Stomach (tissue), 9 donors: ENCODE results near the gene PLLP. TPM values are rescaled to one million over a fixed set of nuclear protein-coding genes. Genes with fewer than 3 reads are reported as not detected.

Experiments
- DNase-seq, 2 donors: peaks; one replicate each; pipeline versions ENCODE4 v3.0.0 to v3.0.0-alpha.2; 2013 to 2019
- H3K27ac ChIP-seq, 5 donors: fragments of 200-600 bp in 4 of 5; sonication (generic) in 4 of 5; one replicate each; pipeline ENCODE4 v1.5.1; 2013 to 2019; ENCODE audit warnings: mild to moderate bottlenecking in 1 of 5, moderate library complexity in 1 of 5
- H3K27me3 ChIP-seq, 3 donors: fragments of 200-600 bp; sonication (generic); one replicate each; pipeline ENCODE4 v1.5.1; 2017 to 2019; ENCODE audit warnings: mixed run types in 1 of 3
- H3K36me3 ChIP-seq, 4 donors: fragments of 200-600 bp; sonication (generic); 1 replicate in 3 of 4; 2 replicates in 1 of 4; pipeline ENCODE4 v1.5.1; 2016 to 2019
- H3K4me1 ChIP-seq, 4 donors: fragments of 200-600 bp; sonication (generic); one replicate each; pipeline ENCODE4 v1.5.1; 2016 to 2019
- H3K4me3 ChIP-seq, 4 donors: fragments of 200-600 bp; sonication (generic) in 3 of 4; one replicate each; pipeline ENCODE4 v1.5.1; 2016 to 2019; ENCODE audit warnings: mild to moderate bottlenecking in 1 of 4
- H3K9me3 ChIP-seq, 4 donors: fragments of 200-600 bp; sonication (generic); one replicate each; pipeline ENCODE4 v1.5.1; 2016 to 2019
- CTCF ChIP-seq, 7 experiments: fragments of 450-650 bp in 4 of 7; fragments of 200-600 bp in 3 of 7; sonication (generic) in 3 of 7; IDR thresholded peaks; one replicate each; pipeline ENCODE4 v1.5.1; 2016 to 2019; ENCODE audit warnings: antibody characterized with exemption in 7 of 7, control low read depth in 2 of 7, mild to moderate bottlenecking in 1 of 7
- EP300 ChIP-seq: sonication (generic); formaldehyde crosslinking; IDR thresholded peaks from one replicate; pipeline ENCODE4 v1.6.1; 2017; ENCODE audit warnings: antibody characterized with exemption
- POLR2A ChIP-seq, 4 donors: fragments of 450-650 bp; IDR thresholded peaks; one replicate each; pipeline ENCODE4 v1.6.1; 2016; ENCODE audit warnings: antibody characterized with exemption in 4 of 4, control low read depth in 2 of 4, mild to moderate bottlenecking in 1 of 4, moderate library complexity in 1 of 4
- POLR2AphosphoS5 ChIP-seq, 3 donors: sonication (generic); formaldehyde crosslinking; IDR thresholded peaks; one replicate each; pipeline ENCODE4 v1.6.1; 2016; ENCODE audit warnings: antibody characterized with exemption in 3 of 3
- whole genome bisulfite sequencing, 5 donors: extraction: QIAGEN DNeasy Blood & Tissue Kit in 3 of 5; methylation state at CpG; one replicate each; pipeline versions ENCODE4 v1.1.5 to v1.1.7; 2013 to 2018; 5-methylcytosine and 5-hydroxymethylcytosine counted together
- intact Hi-C: fragments of 100-400 bp; cut with DNase I; formaldehyde crosslinking; loops from one replicate; pipeline ENCODE4 v1.15.1; 2023; ENCODE audit warnings: low total_unique reads
- polyA plus RNA-seq, 3 donors: library from polyadenylated mRNA; stranded (reverse); fragments of 200-250 nt; gene quantifications; one replicate each; pipeline ENCODE4 v1.2.3, GENCODE V29; 2013
- total RNA-seq, 5 donors: library from RNA; depleted of rRNA; stranded (reverse); fragments of >200 nt; gene quantifications; one replicate each; pipeline versions ENCODE4 v1.1.0 to v1.2.3, GENCODE V29; 2014 to 2016
- donor health status: healthy with polysubstance abuse.
- donor health status: Bipolar disorder and iron deficiency.
- donor health status: healthy.

The PLLP gene
- total and polyA plus RNA-seq, 8 donors, result 27.4 to 190 (median 51.0) TPM

- H3K9me3 ChIP-seq, result no peaks in the 10 kb centered on the region
- H3K4me3 ChIP-seq, result no peak overlapping the region
- TF ChIP-seq POLR2A (IDR thresholded peaks at IDR 0.05) (no peak), POLR2AphosphoS5 (IDR thresholded peaks at IDR 0.05) (peak; percentile 24 to 77 (median 60))
- peak overlapping the region; percentile 86 to 92 (median 92) for H3K27ac ChIP-seq
- WGBS, 5 donors, result 28 to 44% (median 32%) methylated on average over 16 of the region's 16 CpGs
- H3K36me3 ChIP-seq, result peaks cover 0 to 7% (median 0%) of the 10 kb centered on the region in 4 donors
- no peaks in the 10 kb centered on the region for H3K27me3 ChIP-seq
- peaks cover 46 to 75% (median 69%) of the 10 kb centered on the region in 4 donors for H3K4me1 ChIP-seq
- intact Hi-C loops, result no loop called here
- peak; percentile 91 to 93 for DNase-seq
Observed at GRCh38 chr16:57265850-57266530, 18.5 kb downstream of the PLLP start.

GRCh38 chr16:57264950-57265371, 19.5 kb downstream of the PLLP start:
- H3K36me3 ChIP-seq, result peaks cover 0 to 15% (median 1%) of the 10 kb centered on the region in 4 donors
- H3K27ac ChIP-seq, result peak overlapping the region; percentile 86 to 92 (median 92)
- peak; percentile 91 to 94 for DNase-seq
- H3K9me3 ChIP-seq, result no peaks in the 10 kb centered on the region
- TF ChIP-seq POLR2A (IDR thresholded peaks at IDR 0.05), result no peak
- peak in 1 of 7 experiments; percentile 16 for TF ChIP-seq CTCF (IDR thresholded peaks at IDR 0.05)
- TF ChIP-seq EP300, result no peak
- TF ChIP-seq POLR2AphosphoS5 (IDR thresholded peaks at IDR 0.05), result peak in 2 of 3 donors; percentile 73 to 87
- peaks cover 46 to 75% (median 71%) of the 10 kb centered on the region in 4 donors for H3K4me1 ChIP-seq
- intact Hi-C loops, result no loop called here
- no peak overlapping the region for H3K4me3 ChIP-seq
- H3K27me3 ChIP-seq, result no peaks in the 10 kb centered on the region
- 32 to 54% (median 42%) methylated on average over 5 to 11 of the region's 11 CpGs for WGBS, 5 donors

GRCh38 chr16:57264381-57264780, 20.1 kb downstream of the PLLP start:
- whole genome bisulfite sequencing, 5 donors, result 70 to 78% (median 73%) methylated on average over 8 of the region's 8 CpGs
- H3K4me1 ChIP-seq, result peaks cover 46 to 75% (median 69%) of the 10 kb centered on the region in 4 donors

GRCh38 chr16:57263541-57264351, 20.7 kb downstream of the PLLP start:
- no peak for DNase-seq
- H3K4me1 ChIP-seq, result peaks cover 46 to 73% (median 67%) of the 10 kb centered on the region in 4 donors
- no peaks in the 10 kb centered on the region for H3K9me3 ChIP-seq
- no peaks in the 10 kb centered on the region for H3K27me3 ChIP-seq
- peak overlapping the region; percentile 86 to 92 (median 92) for H3K27ac ChIP-seq
- H3K4me3 ChIP-seq, result no peak overlapping the region
- intact Hi-C loops, result no loop called here
- 35 to 80% (median 72%) methylated on average over 5 to 18 of the region's 18 CpGs for WGBS, 5 donors
- H3K36me3 ChIP-seq, result peaks cover 0 to 20% (median 4%) of the 10 kb centered on the region in 4 donors
- TF ChIP-seq CTCF (IDR thresholded peaks at IDR 0.05) (no peak), POLR2A (IDR thresholded peaks at IDR 0.05) (no peak), POLR2AphosphoS5 (IDR thresholded peaks at IDR 0.05) (no peak), EP300 (no peak)

More at GRCh38 chr16:57264381-57264780, 20.1 kb downstream of the PLLP start:
- peaks cover 0 to 15% (median 4%) of the 10 kb centered on the region in 4 donors for H3K36me3 ChIP-seq
- peak overlapping the region; percentile 86 to 92 (median 92) for H3K27ac ChIP-seq
- intact Hi-C loops, result no loop called here
- H3K4me3 ChIP-seq, result no peak overlapping the region
- TF ChIP-seq EP300 (no peak), POLR2A (IDR thresholded peaks at IDR 0.05) (no peak), CTCF (IDR thresholded peaks at IDR 0.05) (no peak), POLR2AphosphoS5 (IDR thresholded peaks at IDR 0.05) (no peak)
- H3K9me3 ChIP-seq, result no peaks in the 10 kb centered on the region
- no peak for DNase-seq
- H3K27me3 ChIP-seq, result no peaks in the 10 kb centered on the region
